Transverse colon (tissue), 4 donors: ENCODE measurements around the gene CCDC88C. TPM values are rescaled to one million over a fixed set of nuclear protein-coding genes. Genes with fewer than 3 reads are reported as not detected.

Experiments
- DNase-seq: peaks from one replicate; pipeline ENCODE4 v3.0.0-alpha.2; 2019
- H3K27ac ChIP-seq, 4 donors: fragments of 200-600 bp; sonication (generic); 2 replicates each; pipeline ENCODE4 v1.5.1; 2016 to 2018; ENCODE audit warnings: inconsistent platforms in 4 of 4
- H3K27me3 ChIP-seq: fragments of 200-600 bp; sonication (generic); 2 replicates; pipeline ENCODE4 v1.5.1; 2017; ENCODE audit warnings: inconsistent platforms
- H3K36me3 ChIP-seq, 4 donors: fragments of 200-600 bp; sonication (generic); 2 replicates each; pipeline ENCODE4 v1.5.1; 2017 to 2019; ENCODE audit warnings: inconsistent platforms in 4 of 4
- H3K4me1 ChIP-seq, 4 donors: fragments of 200-600 bp; sonication (generic); 2 replicates each; pipeline ENCODE4 v1.5.1; 2017 to 2020; ENCODE audit warnings: inconsistent platforms in 4 of 4
- H3K4me3 ChIP-seq, 4 donors: fragments of 200-600 bp; sonication (generic); 1 replicate in 1 of 4; 2 replicates in 3 of 4; pipeline versions ENCODE4 v1.5.1 to v1.6.1; 2017 to 2019; ENCODE audit warnings: inconsistent platforms in 4 of 4
- H3K9me3 ChIP-seq, 2 donors: fragments of 200-600 bp; sonication (generic); 2 replicates each; pipeline ENCODE4 v1.5.1; 2017 to 2019; ENCODE audit warnings: inconsistent platforms in 2 of 2
- EP300 ChIP-seq: sonication (generic); formaldehyde crosslinking; IDR thresholded peaks from one replicate; pipeline ENCODE4 v1.6.1; 2017; ENCODE audit warnings: antibody characterized with exemption, low read depth
- POLR2A ChIP-seq: fragments of 450-650 bp; IDR thresholded peaks from one replicate; pipeline ENCODE4 v1.6.1; 2016; ENCODE audit warnings: antibody characterized with exemption, mild to moderate bottlenecking, moderate library complexity
- POLR2AphosphoS5 ChIP-seq, 3 donors: sonication (generic); formaldehyde crosslinking; IDR thresholded peaks; one replicate each; pipeline ENCODE4 v1.6.1; 2016; ENCODE audit warnings: antibody characterized with exemption in 3 of 3
- WGBS, 2 donors: methylation state at CpG; one replicate each; pipeline ENCODE4 v1.1.5; 2018; ENCODE audit warnings: low coverage in 1 of 2; 5-methylcytosine and 5-hydroxymethylcytosine counted together
- in situ Hi-C, 4 donors: fragments of 200-750 bp; cut with MboI; loops; one replicate each; pipeline versions ENCODE4 v1.15.0 to v1.15.1; 2017; ENCODE audit warnings: low sequenced_read_pairs in 3 of 4, low pct_ligation_motif_present in 1 of 4, low pct_unique_long_range_greater_than_20kb in 1 of 4
- intact Hi-C: fragments of 100-400 bp; cut with DNase I; formaldehyde crosslinking; loops from one replicate; pipeline ENCODE4 v1.15.1; 2023; ENCODE audit warnings: low total_unique reads
- total RNA-seq, 4 donors: library from RNA; depleted of rRNA; stranded (reverse); fragments of >200 nt; gene quantifications; one replicate each; pipeline ENCODE4 v1.1.0, GENCODE V29; 2016
- TF ChIP-seq, protein P1 (sequence below), 5 experiments: fragments of 200-600 bp in 3 of 5; fragments of 450-650 bp in 2 of 5; sonication (generic) in 3 of 5; IDR thresholded peaks; 1 replicate in 2 of 5; 2 replicates in 3 of 5; pipeline ENCODE4 v1.5.1; 2016 to 2017; ENCODE audit warnings: antibody characterized with exemption in 5 of 5, inconsistent platforms in 3 of 5, mild to moderate bottlenecking in 2 of 5, moderate library complexity in 1 of 5

Gene CCDC88C
- total RNA-seq, 4 donors from 2014 or later, result 29.5 to 171 (median 60.3) TPM

DNA sequence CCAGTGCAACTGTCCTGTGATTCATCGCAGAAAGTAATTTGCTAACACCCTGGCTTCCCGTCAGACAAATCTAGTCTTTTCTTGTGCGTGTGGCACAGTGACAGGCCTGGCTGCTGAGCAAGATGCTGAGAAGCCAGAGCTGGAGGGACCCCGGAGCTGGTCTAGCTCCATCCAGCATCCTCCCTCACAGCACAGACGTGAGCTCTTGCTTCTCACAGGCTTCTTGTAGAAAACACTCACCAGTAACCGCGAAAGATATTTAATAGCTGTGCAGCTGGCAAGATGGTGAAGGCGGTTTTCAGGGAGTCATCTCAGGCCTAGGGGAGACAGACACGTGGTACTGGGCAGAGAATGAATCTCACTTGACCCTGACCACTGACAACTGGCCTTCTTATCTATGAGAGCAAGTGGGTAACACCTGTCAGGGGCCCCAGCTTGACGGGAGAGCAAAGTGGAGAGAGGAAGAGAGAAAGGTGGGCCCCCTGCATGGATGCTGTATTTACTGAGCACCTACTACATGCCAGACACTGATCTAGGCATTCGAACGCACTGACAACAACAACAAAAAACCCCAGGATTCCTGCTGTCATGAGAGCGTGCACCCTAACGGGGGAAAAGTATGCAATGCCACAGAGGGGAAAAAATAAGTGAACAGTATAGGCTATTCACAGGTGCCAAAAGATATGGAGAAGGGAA, 63.3 kb downstream of the CCDC88C start:
- Histone ChIP-seq H3K27me3 (no peaks in the 10 kb centered on the region), H3K27ac (peak overlapping the region in 2 of 4 donors; percentile 1 to 27), H3K36me3 (no peaks in the 10 kb centered on the region), H3K4me1 (peaks cover 10 to 52% (median 35%) of the 10 kb centered on the region in 4 donors), H3K9me3 (no peaks in the 10 kb centered on the region), H3K4me3 (no peak overlapping the region)
- DNase-seq, result no peak
- WGBS, 2 donors, result 58 to 69% methylated on average over 7 to 14 of the region's 14 CpGs
- TF ChIP-seq, protein P1, sequence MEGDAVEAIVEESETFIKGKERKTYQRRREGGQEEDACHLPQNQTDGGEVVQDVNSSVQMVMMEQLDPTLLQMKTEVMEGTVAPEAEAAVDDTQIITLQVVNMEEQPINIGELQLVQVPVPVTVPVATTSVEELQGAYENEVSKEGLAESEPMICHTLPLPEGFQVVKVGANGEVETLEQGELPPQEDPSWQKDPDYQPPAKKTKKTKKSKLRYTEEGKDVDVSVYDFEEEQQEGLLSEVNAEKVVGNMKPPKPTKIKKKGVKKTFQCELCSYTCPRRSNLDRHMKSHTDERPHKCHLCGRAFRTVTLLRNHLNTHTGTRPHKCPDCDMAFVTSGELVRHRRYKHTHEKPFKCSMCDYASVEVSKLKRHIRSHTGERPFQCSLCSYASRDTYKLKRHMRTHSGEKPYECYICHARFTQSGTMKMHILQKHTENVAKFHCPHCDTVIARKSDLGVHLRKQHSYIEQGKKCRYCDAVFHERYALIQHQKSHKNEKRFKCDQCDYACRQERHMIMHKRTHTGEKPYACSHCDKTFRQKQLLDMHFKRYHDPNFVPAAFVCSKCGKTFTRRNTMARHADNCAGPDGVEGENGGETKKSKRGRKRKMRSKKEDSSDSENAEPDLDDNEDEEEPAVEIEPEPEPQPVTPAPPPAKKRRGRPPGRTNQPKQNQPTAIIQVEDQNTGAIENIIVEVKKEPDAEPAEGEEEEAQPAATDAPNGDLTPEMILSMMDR (IDR thresholded peaks at IDR 0.05), result no peak
- TF ChIP-seq POLR2AphosphoS5 (IDR thresholded peaks at IDR 0.05), result no peak
- no peak for TF ChIP-seq EP300
- no peak for TF ChIP-seq POLR2A
- in situ Hi-C loops (no loop called here), intact Hi-C loops (no loop called here)

DNA sequence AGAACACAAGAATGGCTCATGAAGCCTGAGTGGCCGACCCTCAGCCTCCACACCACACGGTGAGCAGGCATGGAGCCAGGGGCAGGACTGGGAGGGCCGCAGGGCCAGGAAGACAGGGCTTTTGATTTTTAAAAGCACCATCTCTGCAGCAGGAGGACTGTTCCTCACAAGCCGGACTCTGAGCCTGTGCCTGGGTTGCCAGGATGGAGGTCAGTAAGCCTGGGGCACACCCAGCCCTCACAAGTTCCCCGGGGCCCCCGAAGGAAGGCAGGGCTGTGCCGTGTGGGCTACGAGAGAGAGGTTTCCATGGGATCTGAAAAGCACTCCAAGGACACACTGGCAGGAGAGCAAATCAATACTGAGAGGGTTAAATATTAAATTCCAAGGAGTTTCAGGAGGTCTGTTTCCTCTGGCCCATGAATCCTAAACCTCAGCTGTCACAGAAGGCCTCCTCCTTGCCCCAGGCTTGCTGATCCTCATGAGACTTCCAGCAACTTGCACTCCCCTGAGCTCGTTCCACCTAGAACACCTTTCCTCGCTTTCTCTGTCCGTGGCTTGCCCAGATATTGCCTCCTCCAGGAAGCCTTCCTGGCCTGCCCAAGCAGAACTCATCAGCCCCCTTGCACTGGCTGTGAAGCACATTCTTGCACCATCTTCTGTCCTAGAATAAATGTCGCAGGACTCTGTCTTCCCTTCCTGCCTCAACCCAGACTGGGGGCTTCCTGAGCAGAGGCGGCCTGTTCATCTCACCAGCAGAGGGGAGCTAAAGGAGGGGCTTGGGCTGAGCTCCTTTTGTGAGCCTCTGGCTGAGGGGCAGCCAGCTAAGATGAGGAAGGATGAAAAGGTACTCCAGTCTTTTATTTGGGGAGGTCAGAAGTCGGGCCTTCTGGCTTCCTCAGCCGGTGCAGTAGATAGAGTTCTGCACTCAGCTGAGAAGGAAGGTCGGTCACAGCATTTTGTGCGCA, 64.6 kb downstream of the CCDC88C start:
- Histone ChIP-seq H3K9me3 (no peaks in the 10 kb centered on the region), H3K27me3 (no peaks in the 10 kb centered on the region), H3K36me3 (no peaks in the 10 kb centered on the region), H3K4me1 (peaks cover 10 to 60% (median 37%) of the 10 kb centered on the region in 4 donors), H3K4me3 (no peak overlapping the region), H3K27ac (peak overlapping the region; percentile 44 to 73 (median 46))
- no peak for TF ChIP-seq POLR2AphosphoS5 (IDR thresholded peaks at IDR 0.05)
- TF ChIP-seq, protein P1 (IDR thresholded peaks at IDR 0.05), result no peak
- TF ChIP-seq POLR2A, result no peak
- no peak for TF ChIP-seq EP300
- WGBS, 2 donors, result 80 to 88% methylated on average over 6 to 17 of the region's 17 CpGs
- intact Hi-C loops, result no loop called here
- in situ Hi-C loops, result no loop called here
- DNase-seq, result no peak

DNA sequence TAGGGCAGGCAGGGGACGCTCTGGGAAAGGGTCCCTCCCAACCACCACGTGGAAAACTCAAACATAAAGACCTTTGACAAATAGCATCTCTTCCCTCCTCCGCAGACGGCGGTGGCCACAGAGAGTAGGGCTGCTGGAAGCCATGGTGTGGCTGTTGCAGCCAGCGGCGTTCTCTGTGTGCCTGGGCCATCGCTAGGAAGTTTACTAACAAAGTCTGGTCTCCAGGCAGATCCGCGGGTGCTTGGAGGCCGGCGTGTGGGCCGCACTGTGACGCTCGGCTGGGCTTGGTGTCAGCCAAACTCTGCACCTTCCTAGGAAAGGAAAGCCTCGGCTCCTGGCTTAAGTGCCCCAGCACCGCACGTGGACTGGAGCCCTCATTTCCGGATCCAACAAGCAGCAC, 65.6 kb downstream of the CCDC88C start:
- Histone ChIP-seq H3K4me1 (peaks cover 10 to 57% (median 36%) of the 10 kb centered on the region in 4 donors), H3K27me3 (no peaks in the 10 kb centered on the region), H3K9me3 (no peaks in the 10 kb centered on the region), H3K36me3 (no peaks in the 10 kb centered on the region), H3K27ac (peak overlapping the region; percentile 44 to 73 (median 46)), H3K4me3 (no peak overlapping the region)
- in situ Hi-C loops (no loop called here), intact Hi-C loops (no loop called here)
- TF ChIP-seq, protein P1 (IDR thresholded peaks at IDR 0.05), result no peak
- TF ChIP-seq EP300 (no peak), POLR2A (no peak), POLR2AphosphoS5 (IDR thresholded peaks at IDR 0.05) (no peak)
- no peak for DNase-seq
- 55 to 73% methylated on average over 4 to 19 of the region's 19 CpGs for WGBS, 2 donors

DNA sequence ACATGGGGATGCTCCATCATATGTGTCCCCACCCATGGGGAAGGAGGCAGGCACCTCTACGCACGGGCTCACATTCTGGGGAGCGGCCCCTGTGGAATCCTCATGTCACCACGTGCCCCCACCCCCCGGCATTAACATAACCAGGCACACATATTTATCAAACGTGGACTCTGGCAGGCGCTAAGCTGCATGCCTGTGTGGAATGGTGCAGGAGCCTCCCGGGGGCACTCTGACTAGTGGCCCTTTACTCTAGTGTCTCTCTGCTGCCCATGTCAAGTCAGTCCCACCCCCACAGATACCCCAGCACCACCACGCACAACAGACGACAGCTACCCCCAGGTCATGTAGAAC, 66.1 kb downstream of the CCDC88C start:
- 62% methylated on average over 10 of the region's 10 CpGs; no CpG with 5 or more reads in 1 of the 2 donors for WGBS, 2 donors
- Histone ChIP-seq H3K27ac (peak overlapping the region; percentile 44 to 73 (median 46)), H3K9me3 (no peaks in the 10 kb centered on the region), H3K36me3 (no peaks in the 10 kb centered on the region), H3K27me3 (no peaks in the 10 kb centered on the region), H3K4me3 (peak overlapping the region in 1 of 4 donors; percentile 24), H3K4me1 (peaks cover 10 to 56% (median 33%) of the 10 kb centered on the region in 4 donors)
- in situ Hi-C loops (no loop called here), intact Hi-C loops (no loop called here)
- DNase-seq, result no peak
- TF ChIP-seq POLR2A (no peak), POLR2AphosphoS5 (IDR thresholded peaks at IDR 0.05) (no peak), EP300 (no peak)
- TF ChIP-seq, protein P1 (IDR thresholded peaks at IDR 0.05), result no peak
